RWPE1 (cell line): ENCODE measurements around the gene SLC9A1.
A peak's percentile ranks its signal among the peaks of the same experiment; 100 is the strongest.

ENCODE experiments used
- CTCF ChIA-PET: fragments of 350-600 bp; sonication (Branson Sonifier 250); formaldehyde crosslinking; extraction: SDS; loops from one replicate; lab custom pipeline; 2021; lab: Yijun Ruan, JAX
- POLR2A ChIA-PET: fragments of 400-600 bp; formaldehyde crosslinking; extraction: SDS; loops from one replicate; lab custom pipeline; 2020; ENCODE audit warnings: antibody characterized with exemption; ENCODE audit not compliant: low non-redundant PET; lab: Yijun Ruan, JAX
- DNase-seq: peaks from one replicate; pipeline ENCODE4 v3.0.0; 2012; ENCODE audit warnings: low spot score
- H3K27ac ChIP-seq: fragments of 450-650 bp; 2 replicates; pipeline ENCODE4 v1.5.1; 2017
- CTCF ChIP-seq: fragments of 450-650 bp; conservative IDR thresholded peaks from 2 replicates; pipeline ENCODE4 v1.5.1; 2017; ENCODE audit warnings: low read depth, mild to moderate bottlenecking

The SLC9A1 gene

GRCh38 chr1:27116697-27117096 lies 38.2 kb downstream of the SLC9A1 start:
- POLR2A ChIA-PET, result no interaction called here
- H3K27ac ChIP-seq, result peak overlapping the region; percentile 61
- no peak for TF ChIP-seq CTCF
- DNase-seq, result no peak
- CTCF ChIA-PET, result interaction anchor here (1.2 kb wide), 1 partner anchor 72 kb away, joined by 4 read pairs; no protein-coding TSS in a partner anchor

- ChIA-PET CTCF (interaction anchor here (0.6 to 1.2 kb wide), 2 partner anchors 71 to 1159 kb away, joined by 3 to 4 read pairs; no protein-coding TSS in a partner anchor), POLR2A (no interaction called here)
- TF ChIP-seq CTCF, result no peak
- peak overlapping the region; percentile 61 for H3K27ac ChIP-seq
- no peak for DNase-seq
Measured at GRCh38 chr1:27116232-27116631, 38.7 kb downstream of the SLC9A1 start.

GRCh38 chr1:27114546-27114945 lies 40.4 kb downstream of the SLC9A1 start:
- ChIA-PET CTCF (interaction anchor here (1.1 kb wide), 1 partner anchor 17 kb away, joined by 3 read pairs; no protein-coding TSS in a partner anchor), POLR2A (no interaction called here)
- H3K27ac ChIP-seq, result peak overlapping the region; percentile 93
- TF ChIP-seq CTCF, result no peak
- DNase-seq, result no peak

GRCh38 chr1:27113861-27114260 lies 41.1 kb downstream of the SLC9A1 start:
- H3K27ac ChIP-seq, result peak overlapping the region; percentile 93
- DNase-seq, result no peak
- POLR2A ChIA-PET, result no interaction called here
- TF ChIP-seq CTCF, result no peak
- CTCF ChIA-PET, result interaction anchor here (1.1 kb wide), 1 partner anchor 17 kb away, joined by 3 read pairs; no protein-coding TSS in a partner anchor

GRCh38 chr1:27111626-27112573 lies 43.0 kb downstream of the SLC9A1 start:
- TF ChIP-seq CTCF, result no peak; the same call in 1 of the 2 replicates
- ChIA-PET POLR2A (interaction anchor here (0.6 to 1.4 kb wide), 4 partner anchors 40 to 99 kb away, joined by 3 to 13 read pairs (median 3); partner anchors contain the start of genes SLC9A1 and TENT5B), CTCF (interaction anchor here (0.6 to 1.9 kb wide), 14 partner anchors 9 to 187 kb away, joined by 3 to 7 read pairs (median 3); no protein-coding TSS in a partner anchor)
- peak overlapping the region; percentile 93 for H3K27ac ChIP-seq
- peak; percentile 97 for DNase-seq

GRCh38 chr1:27109103-27109822 lies 45.7 kb downstream of the SLC9A1 start:
- no peak for TF ChIP-seq CTCF
- POLR2A ChIA-PET, result no interaction called here
- CTCF ChIA-PET, result interaction anchor here (0.6 to 1.4 kb wide), 2 partner anchors 86 to 187 kb away, joined by 3 to 4 read pairs; no protein-coding TSS in a partner anchor
- no peak for DNase-seq
- H3K27ac ChIP-seq, result peak overlapping the region; percentile 93
